ENCODE results near the gene ALPG.

ALPG gene

GRCh38 chr2:232460171-232460570, 53.5 kb downstream of the ALPG start:
- DNase-seq = no peak

Measured in suppressor macrophage treated with lipopolysaccharide for 4 hours (primary cell).